Adrenal gland (tissue), 5 donors: ENCODE measurements around the gene CHSY3.

Source experiments
- CTCF ChIP-seq, 6 experiments: fragments of 450-650 bp in 4 of 6; fragments of 200-600 bp in 2 of 6; sonication (generic) in 1 of 6; IDR thresholded peaks; 1 replicate in 5 of 6; 2 replicates in 1 of 6; pipeline versions ENCODE4 v1.5.1 to v1.8.0; 2016 to 2021; ENCODE audit warnings: antibody characterized with exemption in 6 of 6, mild to moderate bottlenecking in 2 of 6, moderate library complexity in 1 of 6
- POLR2A ChIP-seq, 2 donors: fragments of 450-650 bp; IDR thresholded peaks; one replicate each; pipeline ENCODE4 v1.6.1; 2017; ENCODE audit warnings: antibody characterized with exemption in 2 of 2, mild to moderate bottlenecking in 2 of 2, moderate library complexity in 1 of 2
- donor health status: DM: no; HTN: no; CAD: no.

- TF ChIP-seq CTCF (IDR thresholded peaks at IDR 0.05) = no peak
- no peak for TF ChIP-seq POLR2A (IDR thresholded peaks at IDR 0.05)
Measured at GRCh38 chr5:130068101-130068500, 163.8 kb downstream of the CHSY3 start.
